ENCODE results near the gene UGGT2. TPM values are rescaled to one million over a fixed set of nuclear protein-coding genes. Genes with fewer than 3 reads are reported as not detected.

The UGGT2 gene, protein sequence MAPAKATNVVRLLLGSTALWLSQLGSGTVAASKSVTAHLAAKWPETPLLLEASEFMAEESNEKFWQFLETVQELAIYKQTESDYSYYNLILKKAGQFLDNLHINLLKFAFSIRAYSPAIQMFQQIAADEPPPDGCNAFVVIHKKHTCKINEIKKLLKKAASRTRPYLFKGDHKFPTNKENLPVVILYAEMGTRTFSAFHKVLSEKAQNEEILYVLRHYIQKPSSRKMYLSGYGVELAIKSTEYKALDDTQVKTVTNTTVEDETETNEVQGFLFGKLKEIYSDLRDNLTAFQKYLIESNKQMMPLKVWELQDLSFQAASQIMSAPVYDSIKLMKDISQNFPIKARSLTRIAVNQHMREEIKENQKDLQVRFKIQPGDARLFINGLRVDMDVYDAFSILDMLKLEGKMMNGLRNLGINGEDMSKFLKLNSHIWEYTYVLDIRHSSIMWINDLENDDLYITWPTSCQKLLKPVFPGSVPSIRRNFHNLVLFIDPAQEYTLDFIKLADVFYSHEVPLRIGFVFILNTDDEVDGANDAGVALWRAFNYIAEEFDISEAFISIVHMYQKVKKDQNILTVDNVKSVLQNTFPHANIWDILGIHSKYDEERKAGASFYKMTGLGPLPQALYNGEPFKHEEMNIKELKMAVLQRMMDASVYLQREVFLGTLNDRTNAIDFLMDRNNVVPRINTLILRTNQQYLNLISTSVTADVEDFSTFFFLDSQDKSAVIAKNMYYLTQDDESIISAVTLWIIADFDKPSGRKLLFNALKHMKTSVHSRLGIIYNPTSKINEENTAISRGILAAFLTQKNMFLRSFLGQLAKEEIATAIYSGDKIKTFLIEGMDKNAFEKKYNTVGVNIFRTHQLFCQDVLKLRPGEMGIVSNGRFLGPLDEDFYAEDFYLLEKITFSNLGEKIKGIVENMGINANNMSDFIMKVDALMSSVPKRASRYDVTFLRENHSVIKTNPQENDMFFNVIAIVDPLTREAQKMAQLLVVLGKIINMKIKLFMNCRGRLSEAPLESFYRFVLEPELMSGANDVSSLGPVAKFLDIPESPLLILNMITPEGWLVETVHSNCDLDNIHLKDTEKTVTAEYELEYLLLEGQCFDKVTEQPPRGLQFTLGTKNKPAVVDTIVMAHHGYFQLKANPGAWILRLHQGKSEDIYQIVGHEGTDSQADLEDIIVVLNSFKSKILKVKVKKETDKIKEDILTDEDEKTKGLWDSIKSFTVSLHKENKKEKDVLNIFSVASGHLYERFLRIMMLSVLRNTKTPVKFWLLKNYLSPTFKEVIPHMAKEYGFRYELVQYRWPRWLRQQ (N-terminal part only)
- total RNA-seq (10 to 100 TPM in 6 of 7 donors, 1 to 10 TPM in 1; 7.2 to 38.9 (median 18.1) TPM), polyA plus RNA-seq (1 to 10 TPM; 2.6 to 3.2 (median 2.8) TPM)
- long read RNA-seq, donor 1, result 0 reads
- long read RNA-seq, donor 2, result 0 reads

- Histone ChIP-seq H3K9me3 (no peaks in the 10 kb centered on the region), H3K4me3 (peak within 1 kb of the TSS; percentile 48 to 93 (median 76)), H3K27me3 (replicated peaks in 1 of 7) (peaks cover 0 to 25% (median 6%) of the 10 kb centered on the region in 7 donors), H3K4me1 (peaks cover 0 to 13% (median 4%) of the 10 kb centered on the region in 6 donors), H3K36me3 (no peaks in the 10 kb centered on the region), H3K27ac (peak within 1 kb of the TSS in 7 of 8 donors; percentile 53 to 82 (median 76))
- DNase-seq, result peak; percentile 94
- TF ChIP-seq POLR2A (IDR thresholded peaks at IDR 0.05), result peak in 1 of 3 donors; percentile 19
- TF ChIP-seq, protein P1, sequence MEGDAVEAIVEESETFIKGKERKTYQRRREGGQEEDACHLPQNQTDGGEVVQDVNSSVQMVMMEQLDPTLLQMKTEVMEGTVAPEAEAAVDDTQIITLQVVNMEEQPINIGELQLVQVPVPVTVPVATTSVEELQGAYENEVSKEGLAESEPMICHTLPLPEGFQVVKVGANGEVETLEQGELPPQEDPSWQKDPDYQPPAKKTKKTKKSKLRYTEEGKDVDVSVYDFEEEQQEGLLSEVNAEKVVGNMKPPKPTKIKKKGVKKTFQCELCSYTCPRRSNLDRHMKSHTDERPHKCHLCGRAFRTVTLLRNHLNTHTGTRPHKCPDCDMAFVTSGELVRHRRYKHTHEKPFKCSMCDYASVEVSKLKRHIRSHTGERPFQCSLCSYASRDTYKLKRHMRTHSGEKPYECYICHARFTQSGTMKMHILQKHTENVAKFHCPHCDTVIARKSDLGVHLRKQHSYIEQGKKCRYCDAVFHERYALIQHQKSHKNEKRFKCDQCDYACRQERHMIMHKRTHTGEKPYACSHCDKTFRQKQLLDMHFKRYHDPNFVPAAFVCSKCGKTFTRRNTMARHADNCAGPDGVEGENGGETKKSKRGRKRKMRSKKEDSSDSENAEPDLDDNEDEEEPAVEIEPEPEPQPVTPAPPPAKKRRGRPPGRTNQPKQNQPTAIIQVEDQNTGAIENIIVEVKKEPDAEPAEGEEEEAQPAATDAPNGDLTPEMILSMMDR (IDR thresholded peaks at IDR 0.05 in 8 of 11, conservative IDR thresholded peaks at IDR 0.05 in 3 of 11), result no peak
- TF ChIP-seq POLR2AphosphoS5 (IDR thresholded peaks at IDR 0.05), result peak; percentile 79 to 91 (median 89)
- intact Hi-C loops (cut with DNase I; ENCODE audit: low total_unique reads), result no loop called here
- 0 to 2% (median 2%) methylated on average over 24 to 77 of the region's 77 CpGs for WGBS, 5 donors
These were observed at the start of gene UGGT2 for GRCh38 chr13:96053003-96053703. Gene UGGT2, minus strand, starts transcription at chr13:96053401. Its CDS starts 89 bp downstream, at chr13:96053312.

DNA sequence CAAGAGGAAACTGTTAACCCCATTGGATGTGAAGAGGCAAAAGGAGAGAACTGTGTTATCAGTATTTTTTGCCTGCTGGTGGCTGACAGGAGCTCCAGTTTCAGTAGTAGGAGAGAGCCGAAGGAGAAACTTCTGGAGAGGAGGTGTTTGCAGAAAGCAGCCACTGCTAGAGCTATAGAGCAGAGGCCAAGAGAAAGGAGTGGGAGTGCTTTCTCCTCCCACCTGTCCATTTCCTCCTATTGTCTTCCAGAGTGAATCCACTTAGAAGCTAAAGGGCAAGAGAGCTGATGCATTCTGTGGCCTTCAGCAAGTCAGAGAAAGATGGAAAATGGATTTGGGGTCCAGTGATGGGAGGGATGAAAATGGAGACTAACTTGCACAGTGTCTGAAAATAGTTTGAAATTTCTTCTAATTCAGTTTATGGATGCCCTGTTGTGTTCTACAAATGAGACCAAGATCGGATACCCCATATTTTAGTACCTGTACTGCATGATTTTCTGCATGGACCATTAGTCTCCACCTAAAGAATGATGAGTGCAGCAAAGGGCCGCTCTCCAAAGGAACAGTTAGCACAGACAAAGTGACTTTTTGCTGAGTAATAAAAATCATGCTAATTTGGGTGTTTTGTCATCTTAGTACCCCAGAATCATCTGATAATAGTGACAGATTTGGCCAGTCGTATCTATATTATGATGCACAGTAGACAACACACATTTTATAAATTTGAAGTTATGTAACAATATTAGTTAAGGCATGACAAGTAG lies 47.4 kb upstream of the UGGT2 start:
- TF ChIP-seq, protein P1 (IDR thresholded peaks at IDR 0.05 in 8 of 11, conservative IDR thresholded peaks at IDR 0.05 in 3 of 11), result no peak
- no peak for TF ChIP-seq POLR2AphosphoS5 (IDR thresholded peaks at IDR 0.05)
- TF ChIP-seq POLR2A (IDR thresholded peaks at IDR 0.05), result no peak
- H3K9me3 ChIP-seq, result peaks cover 0 to 4% (median 0%) of the 10 kb centered on the region in 8 donors
- no peak for DNase-seq
- no peak overlapping the region for H3K27ac ChIP-seq
- peaks cover 0 to 5% (median 0%) of the 10 kb centered on the region in 7 donors for H3K27me3 ChIP-seq (replicated peaks in 1 of 7)
- no peaks in the 10 kb centered on the region for H3K4me1 ChIP-seq
- H3K36me3 ChIP-seq, result no peaks in the 10 kb centered on the region
- intact Hi-C loops (cut with DNase I; ENCODE audit: low total_unique reads), result no loop called here
- no peak overlapping the region for H3K4me3 ChIP-seq
- 79 to 88% (median 80%) methylated on average over 4 of the region's 4 CpGs for WGBS, 5 donors

GRCh38 chr13:96093296-96094006 lies 40.2 kb upstream of the UGGT2 start:
- H3K4me3 ChIP-seq, result no peak overlapping the region
- H3K27me3 ChIP-seq (replicated peaks in 1 of 7), result peaks cover 3 to 69% (median 48%) of the 10 kb centered on the region in 7 donors
- no peaks in the 10 kb centered on the region for H3K9me3 ChIP-seq
- TF ChIP-seq POLR2A (IDR thresholded peaks at IDR 0.05) (no peak), POLR2AphosphoS5 (IDR thresholded peaks at IDR 0.05) (no peak)
- TF ChIP-seq, protein P1 (IDR thresholded peaks at IDR 0.05 in 8 of 11, conservative IDR thresholded peaks at IDR 0.05 in 3 of 11), result no peak
- DNase-seq, result no peak
- intact Hi-C loops (cut with DNase I; ENCODE audit: low total_unique reads), result no loop called here
- peaks cover 0 to 20% (median 14%) of the 10 kb centered on the region in 6 donors for H3K4me1 ChIP-seq
- no peaks in the 10 kb centered on the region for H3K36me3 ChIP-seq
- H3K27ac ChIP-seq, result no peak overlapping the region
